ENCODE results near the gene FLII.

The FLII gene

DNA sequence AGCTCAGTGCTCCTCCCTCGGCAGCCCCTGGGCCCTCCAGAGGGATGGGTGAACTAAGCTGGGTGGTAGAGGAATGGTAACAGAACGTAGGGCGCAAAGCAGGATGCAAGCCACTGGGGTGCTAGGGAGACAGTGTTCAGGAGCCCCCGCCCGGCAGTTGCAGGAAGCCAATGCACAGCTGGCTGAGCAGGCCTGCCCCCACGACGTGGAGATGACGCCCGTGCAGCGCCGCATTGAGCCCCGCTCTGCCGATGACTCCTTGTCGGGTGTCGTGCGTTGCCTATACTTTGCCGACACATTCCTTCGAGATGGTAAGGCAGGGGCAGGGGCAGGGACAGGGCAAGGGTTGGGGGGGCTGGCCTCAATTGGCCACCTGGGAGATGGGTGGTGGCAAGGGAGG lies 20.2 kb downstream of the FLII start:
- no peak overlapping the region for H2AFZ ChIP-seq (ENCODE audit: low read depth)

DNA sequence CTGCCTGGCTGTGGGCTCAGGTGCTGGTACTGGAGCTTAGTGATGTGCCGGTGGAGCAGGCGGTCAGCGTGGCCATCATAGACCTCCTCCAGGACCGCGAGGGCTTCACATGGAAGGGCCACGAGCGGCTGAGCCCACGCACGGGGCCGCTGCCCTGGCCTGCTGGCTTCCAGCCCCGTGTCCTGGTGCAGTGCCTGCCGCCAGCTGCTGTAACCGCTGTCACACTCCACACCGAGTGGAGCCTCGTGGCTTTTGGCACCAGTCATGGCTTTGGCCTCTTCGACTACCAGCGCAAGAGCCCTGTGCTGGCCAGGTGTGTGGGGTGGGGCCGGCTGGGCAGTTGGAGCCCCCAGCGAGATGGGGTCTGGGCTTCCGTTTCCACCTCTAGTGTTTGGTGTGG lies 21.1 kb downstream of the FLII start:
- Histone ChIP-seq H3K9ac (no peak overlapping the region), H3K27ac (no peak overlapping the region), H3K36me3 (ENCODE audit: insufficient read depth) (no peaks in the 10 kb centered on the region), H3K79me2 (ENCODE audit: insufficient read depth, low read depth) (no peaks in the 10 kb centered on the region), H3K4me3 (IDR thresholded peaks at IDR 0.05; ENCODE audit: insufficient read depth, low read depth, low read length) (no peak overlapping the region), H3K27me3 (ENCODE audit: insufficient read depth, low read depth) (no peaks in the 10 kb centered on the region), H3K4me2 (no peak overlapping the region), H3K4me1 (ENCODE audit: low read depth, poor library complexity, severe bottlenecking) (no peaks in the 10 kb centered on the region), H2AFZ (ENCODE audit: low read depth) (no peak overlapping the region), H4K20me1 (ENCODE audit: insufficient read depth) (no peaks in the 10 kb centered on the region)
- TF ChIP-seq, protein P1, sequence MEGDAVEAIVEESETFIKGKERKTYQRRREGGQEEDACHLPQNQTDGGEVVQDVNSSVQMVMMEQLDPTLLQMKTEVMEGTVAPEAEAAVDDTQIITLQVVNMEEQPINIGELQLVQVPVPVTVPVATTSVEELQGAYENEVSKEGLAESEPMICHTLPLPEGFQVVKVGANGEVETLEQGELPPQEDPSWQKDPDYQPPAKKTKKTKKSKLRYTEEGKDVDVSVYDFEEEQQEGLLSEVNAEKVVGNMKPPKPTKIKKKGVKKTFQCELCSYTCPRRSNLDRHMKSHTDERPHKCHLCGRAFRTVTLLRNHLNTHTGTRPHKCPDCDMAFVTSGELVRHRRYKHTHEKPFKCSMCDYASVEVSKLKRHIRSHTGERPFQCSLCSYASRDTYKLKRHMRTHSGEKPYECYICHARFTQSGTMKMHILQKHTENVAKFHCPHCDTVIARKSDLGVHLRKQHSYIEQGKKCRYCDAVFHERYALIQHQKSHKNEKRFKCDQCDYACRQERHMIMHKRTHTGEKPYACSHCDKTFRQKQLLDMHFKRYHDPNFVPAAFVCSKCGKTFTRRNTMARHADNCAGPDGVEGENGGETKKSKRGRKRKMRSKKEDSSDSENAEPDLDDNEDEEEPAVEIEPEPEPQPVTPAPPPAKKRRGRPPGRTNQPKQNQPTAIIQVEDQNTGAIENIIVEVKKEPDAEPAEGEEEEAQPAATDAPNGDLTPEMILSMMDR (conservative IDR thresholded peaks at IDR 0.05; ENCODE audit: low read depth, low read length), result no peak

More for the DNA sequence above, 20.2 kb downstream of the FLII start:
- H3K4me3 ChIP-seq (IDR thresholded peaks at IDR 0.05; ENCODE audit: insufficient read depth, low read depth, low read length), result no peak overlapping the region
- no peaks in the 10 kb centered on the region for H3K36me3 ChIP-seq (ENCODE audit: insufficient read depth)
- no peaks in the 10 kb centered on the region for H3K79me2 ChIP-seq (ENCODE audit: insufficient read depth, low read depth)
- no peak overlapping the region for H3K27ac ChIP-seq
- no peaks in the 10 kb centered on the region for H3K27me3 ChIP-seq (ENCODE audit: insufficient read depth, low read depth)
- no peaks in the 10 kb centered on the region for H3K4me1 ChIP-seq (ENCODE audit: low read depth, poor library complexity, severe bottlenecking)
- no peaks in the 10 kb centered on the region for H4K20me1 ChIP-seq (ENCODE audit: insufficient read depth)
- no peak overlapping the region for H3K9ac ChIP-seq
- H3K4me2 ChIP-seq, result no peak overlapping the region
- TF ChIP-seq, protein P1 (conservative IDR thresholded peaks at IDR 0.05; ENCODE audit: low read depth, low read length), result no peak

DNA sequence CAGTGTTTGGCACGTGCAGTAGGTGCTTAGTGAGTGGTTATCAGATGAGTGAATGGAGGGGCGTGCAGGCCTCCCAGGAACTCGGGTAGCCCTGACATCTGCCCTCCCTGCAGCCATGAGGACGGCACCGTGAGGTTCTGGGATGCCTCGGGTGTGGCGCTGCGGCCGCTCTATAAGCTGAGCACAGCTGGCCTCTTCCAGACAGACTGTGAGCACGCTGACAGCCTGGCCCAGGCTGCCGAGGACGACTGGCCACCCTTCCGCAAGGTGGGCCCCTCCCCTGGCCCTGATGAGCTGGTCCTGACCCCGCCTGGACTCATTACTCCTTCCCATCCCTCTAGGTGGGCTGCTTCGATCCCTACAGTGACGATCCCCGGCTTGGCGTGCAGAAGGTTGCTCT lies 22.0 kb downstream of the FLII start:
- Histone ChIP-seq H3K79me2 (ENCODE audit: insufficient read depth, low read depth) (no peaks in the 10 kb centered on the region), H2AFZ (ENCODE audit: low read depth) (no peak overlapping the region), H3K27ac (no peak overlapping the region), H3K9ac (no peak overlapping the region), H3K4me3 (IDR thresholded peaks at IDR 0.05; ENCODE audit: insufficient read depth, low read depth, low read length) (no peak overlapping the region), H3K36me3 (ENCODE audit: insufficient read depth) (no peaks in the 10 kb centered on the region), H3K27me3 (ENCODE audit: insufficient read depth, low read depth) (no peaks in the 10 kb centered on the region), H3K4me1 (ENCODE audit: low read depth, poor library complexity, severe bottlenecking) (no peaks in the 10 kb centered on the region), H3K4me2 (no peak overlapping the region), H4K20me1 (ENCODE audit: insufficient read depth) (no peaks in the 10 kb centered on the region)
- TF ChIP-seq, protein P1 (conservative IDR thresholded peaks at IDR 0.05; ENCODE audit: low read depth, low read length), result no peak

DNA sequence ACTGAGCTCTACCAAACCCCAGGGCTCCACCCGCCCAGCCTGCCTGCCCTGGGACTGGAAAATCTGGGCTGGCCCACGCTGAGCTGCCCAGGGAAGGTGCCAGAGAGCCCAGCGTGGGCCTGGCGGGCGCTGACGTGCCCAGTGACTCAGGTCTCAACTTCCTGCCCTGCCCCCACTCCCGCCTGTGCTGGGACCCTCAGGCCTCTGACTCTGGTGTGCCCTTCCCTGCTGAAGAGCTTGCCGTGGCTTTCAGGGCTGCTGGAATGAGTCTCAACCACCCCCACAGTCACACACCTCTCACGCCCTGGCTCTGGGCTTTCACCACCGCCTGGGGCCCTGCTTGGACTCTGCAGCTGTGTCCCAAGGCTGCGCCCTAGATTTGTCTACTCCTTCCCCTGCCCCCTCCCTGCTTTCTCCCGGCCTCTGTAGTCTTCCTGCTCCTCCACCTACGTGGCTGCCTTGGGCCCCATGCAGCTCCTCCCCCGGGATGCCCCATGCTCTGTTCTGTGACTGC lies 22.7 kb downstream of the FLII start:
- Histone ChIP-seq H3K36me3 (ENCODE audit: insufficient read depth) (no peaks in the 10 kb centered on the region), H3K27me3 (ENCODE audit: insufficient read depth, low read depth) (no peaks in the 10 kb centered on the region), H3K79me2 (ENCODE audit: insufficient read depth, low read depth) (no peaks in the 10 kb centered on the region), H4K20me1 (ENCODE audit: insufficient read depth) (no peaks in the 10 kb centered on the region), H3K4me3 (IDR thresholded peaks at IDR 0.05; ENCODE audit: insufficient read depth, low read depth, low read length) (no peak overlapping the region), H3K27ac (no peak overlapping the region), H2AFZ (ENCODE audit: low read depth) (no peak overlapping the region), H3K4me1 (ENCODE audit: low read depth, poor library complexity, severe bottlenecking) (no peaks in the 10 kb centered on the region), H3K9ac (no peak overlapping the region), H3K4me2 (no peak overlapping the region)
- TF ChIP-seq, protein P1 (conservative IDR thresholded peaks at IDR 0.05; ENCODE audit: low read depth, low read length), result no peak

Measured in KMS-11 (cell line).